Pancreas (tissue), 10 donors: ENCODE measurements around the gene TMC7. TPM values are rescaled to one million over a fixed set of nuclear protein-coding genes. Genes with fewer than 3 reads are reported as not detected.

ENCODE experiments used
- ATAC-seq, 4 donors: fragments of 200-7000 bp; cut with Tn5 transposase; one replicate each; pipeline versions ENCODE4 v1.8.0 to v1.9.1; 2020; ENCODE audit warnings: mild to moderate bottlenecking in 4 of 4, moderate library complexity in 4 of 4
- DNase-seq, 6 donors: peaks; one replicate each; pipeline ENCODE4 v3.0.0-alpha.2; 2020
- FAIRE-seq: peaks from 2 replicates; lab custom pipeline; 2012; peaks lifted over from hg19 to GRCh38; lab: Jason Lieb, UNC
- H3K27ac ChIP-seq, 4 donors: fragments of 200-600 bp; sonication (generic); 1 replicate in 3 of 4; 2 replicates in 1 of 4; pipeline versions ENCODE4 v1.5.0 to v1.8.0; 2020
- H3K27me3 ChIP-seq, 4 donors: fragments of 200-600 bp; one replicate each; pipeline ENCODE4 v1.8.0; 2021
- H3K36me3 ChIP-seq, 3 donors: fragments of 200-600 bp; sonication (generic) in 1 of 3; one replicate each; pipeline versions ENCODE4 v1.5.0 to v1.8.0; 2020 to 2021
- H3K4me1 ChIP-seq, 3 donors: fragments of 200-600 bp; one replicate each; pipeline ENCODE4 v1.8.0; 2021
- H3K4me3 ChIP-seq, 4 donors: fragments of 200-600 bp; sonication (generic) in 2 of 4; one replicate each; pipeline versions ENCODE4 v1.5.0 to v1.8.0; 2020 to 2021
- H3K9me3 ChIP-seq, 4 donors: fragments of 200-600 bp; one replicate each; pipeline ENCODE4 v1.8.0; 2021
- WGBS, 2 donors: extraction: QIAGEN DNeasy Blood & Tissue Kit; methylation state at CpG; one replicate each; pipeline ENCODE4 v1.1.7; 2013; 5-methylcytosine and 5-hydroxymethylcytosine counted together
- intact Hi-C, 3 donors: fragments of 100-400 bp; cut with DNase I; formaldehyde crosslinking; loops; one replicate each; pipeline versions ENCODE4 v1.11.1 to v1.14.2; 2022
- polyA plus RNA-seq, 2 donors: library from polyadenylated mRNA; stranded (reverse); fragments of 200-250 nt; gene quantifications; one replicate each; pipeline ENCODE4 v1.2.3, GENCODE V29; 2013
- total RNA-seq, 6 donors: library from RNA; stranded (reverse); fragmentation: NEBNext Ultra II Directional in 4 of 6; extraction: Animal tissue kit (Norgen Biotek cat#: 25700) in 4 of 6; gene quantifications; one replicate each; pipeline versions ENCODE4 v1.2.1 to v1.2.4, GENCODE V29; 2021 to 2023
- TF ChIP-seq, protein P1 (sequence below), 4 donors: fragments of 200-600 bp; sonication (generic) in 3 of 4; IDR thresholded peaks; one replicate each; pipeline versions ENCODE4 v1.5.0 to v1.8.0; 2021; ENCODE audit warnings: antibody characterized with exemption in 4 of 4
- donor health status: healthy with polysubstance abuse.
- donor health status: DM: no; HTN: no; CAD: no; lungs with moderate emphysema.
- donor health status: DM: no; HTN: no; CAD: no.
- donor health status: control.
- donor health status: control.
- donor health status: Bipolar disorder and iron deficiency.
- donor health status: DM: yes; HTN: yes; CAD: no.
- donor health status: DM: no; HTN: no; CAD: no.
- donor health status: DM: no; HTN: no; CAD: no.
- donor health status: DM: yes; HTN: yes; CAD: no.

The TMC7 gene
- total and polyA plus RNA-seq, 8 donors = 0.20 to 1.1 (median 0.44) TPM

GRCh38 chr16:19098173-19098572, 114.4 kb downstream of the TMC7 start:
- Histone ChIP-seq H3K4me1 (peaks cover 0 to 4% (median 0%) of the 10 kb centered on the region in 3 donors), H3K4me3 (no peak overlapping the region), H3K9me3 (no peaks in the 10 kb centered on the region), H3K27ac (no peak overlapping the region), H3K27me3 (no peaks in the 10 kb centered on the region), H3K36me3 (no peaks in the 10 kb centered on the region)
- DNase-seq = no peak
- TF ChIP-seq, protein P1, sequence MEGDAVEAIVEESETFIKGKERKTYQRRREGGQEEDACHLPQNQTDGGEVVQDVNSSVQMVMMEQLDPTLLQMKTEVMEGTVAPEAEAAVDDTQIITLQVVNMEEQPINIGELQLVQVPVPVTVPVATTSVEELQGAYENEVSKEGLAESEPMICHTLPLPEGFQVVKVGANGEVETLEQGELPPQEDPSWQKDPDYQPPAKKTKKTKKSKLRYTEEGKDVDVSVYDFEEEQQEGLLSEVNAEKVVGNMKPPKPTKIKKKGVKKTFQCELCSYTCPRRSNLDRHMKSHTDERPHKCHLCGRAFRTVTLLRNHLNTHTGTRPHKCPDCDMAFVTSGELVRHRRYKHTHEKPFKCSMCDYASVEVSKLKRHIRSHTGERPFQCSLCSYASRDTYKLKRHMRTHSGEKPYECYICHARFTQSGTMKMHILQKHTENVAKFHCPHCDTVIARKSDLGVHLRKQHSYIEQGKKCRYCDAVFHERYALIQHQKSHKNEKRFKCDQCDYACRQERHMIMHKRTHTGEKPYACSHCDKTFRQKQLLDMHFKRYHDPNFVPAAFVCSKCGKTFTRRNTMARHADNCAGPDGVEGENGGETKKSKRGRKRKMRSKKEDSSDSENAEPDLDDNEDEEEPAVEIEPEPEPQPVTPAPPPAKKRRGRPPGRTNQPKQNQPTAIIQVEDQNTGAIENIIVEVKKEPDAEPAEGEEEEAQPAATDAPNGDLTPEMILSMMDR (IDR thresholded peaks at IDR 0.05) = no peak
- intact Hi-C loops = loop anchor here in 2 of 3 donors (10.0 kb wide), 2 partner anchors 407 to 417 kb away; no protein-coding TSS in a partner anchor
- no peak for FAIRE-seq
- no peak for ATAC-seq
- WGBS, 2 donors = 91 to 100% methylated on average over 1 of the region's 1 CpG

DNA sequence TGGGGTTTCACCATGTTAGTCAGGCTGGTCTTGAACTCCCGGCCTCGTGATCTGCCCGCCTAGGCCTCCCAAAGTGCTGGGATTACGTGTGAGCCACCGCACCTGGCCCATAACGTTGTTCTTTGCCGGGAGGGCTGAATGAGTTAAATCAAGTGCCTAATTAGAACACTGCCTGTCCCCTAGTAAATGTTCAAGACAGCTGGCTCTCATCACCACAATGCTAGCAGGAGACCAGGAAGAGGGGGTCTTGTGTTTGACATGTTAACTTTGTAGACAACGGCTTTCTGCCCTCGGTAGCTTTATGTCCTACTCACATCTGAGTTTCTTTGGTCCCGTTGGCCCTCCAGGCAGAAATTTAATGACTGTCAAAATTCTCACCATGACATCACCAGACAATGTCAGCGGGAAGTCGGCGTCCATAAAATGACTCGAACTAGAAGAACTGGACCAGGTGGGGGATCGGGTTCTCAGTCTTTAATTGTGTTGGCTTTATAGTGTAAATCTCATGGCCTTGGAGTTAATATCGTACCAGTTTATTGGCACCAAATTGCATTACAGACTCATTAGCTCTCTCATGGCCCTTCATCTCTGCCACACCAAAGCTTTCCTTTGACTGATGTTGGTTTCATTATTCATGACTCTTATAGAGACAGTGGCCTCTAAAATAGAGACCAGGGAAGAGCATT, 118.6 kb downstream of the TMC7 start:
- H3K4me1 ChIP-seq = peaks cover 0 to 2% (median 0%) of the 10 kb centered on the region in 3 donors
- 73 to 76% methylated on average over 16 of the region's 16 CpGs for WGBS, 2 donors
- H3K27me3 ChIP-seq = no peaks in the 10 kb centered on the region
- no peak overlapping the region for H3K27ac ChIP-seq
- H3K4me3 ChIP-seq = no peak overlapping the region
- FAIRE-seq = no peak
- intact Hi-C loops = no loop called here
- H3K36me3 ChIP-seq = no peaks in the 10 kb centered on the region
- TF ChIP-seq, protein P1 (IDR thresholded peaks at IDR 0.05) = no peak
- DNase-seq = no peak
- no peaks in the 10 kb centered on the region for H3K9me3 ChIP-seq
- ATAC-seq = peak in 1 of 4 donors; percentile 31

DNA sequence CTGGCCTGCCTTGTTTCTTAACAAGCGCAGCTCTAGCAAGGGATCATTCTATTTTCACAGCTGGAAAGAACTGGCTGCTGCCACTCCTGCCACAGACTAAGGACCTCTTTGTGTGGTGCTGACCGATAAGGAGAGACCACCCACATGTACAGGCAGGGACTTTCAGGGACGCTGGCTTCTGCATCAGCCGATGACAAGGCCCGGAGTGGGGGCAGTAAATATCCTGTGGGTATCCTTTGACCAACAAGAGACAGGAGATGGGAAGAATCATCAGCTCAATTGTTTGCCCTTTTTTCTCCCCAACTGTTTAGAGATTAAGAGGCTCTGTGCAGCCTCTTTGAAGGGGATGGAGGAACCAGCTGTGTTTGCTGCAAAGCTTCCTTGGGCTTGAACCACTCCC, 120.9 kb downstream of the TMC7 start:
- intact Hi-C loops = no loop called here
- Histone ChIP-seq H3K4me3 (no peak overlapping the region), H3K27me3 (no peaks in the 10 kb centered on the region), H3K9me3 (no peaks in the 10 kb centered on the region), H3K4me1 (peaks cover 0 to 4% (median 0%) of the 10 kb centered on the region in 3 donors), H3K36me3 (no peaks in the 10 kb centered on the region), H3K27ac (no peak overlapping the region)
- ATAC-seq (no peak), DNase-seq (no peak), FAIRE-seq (no peak)
- TF ChIP-seq, protein P1 (IDR thresholded peaks at IDR 0.05) = no peak
- WGBS, 2 donors = 88 to 90% methylated on average over 5 of the region's 5 CpGs

DNA sequence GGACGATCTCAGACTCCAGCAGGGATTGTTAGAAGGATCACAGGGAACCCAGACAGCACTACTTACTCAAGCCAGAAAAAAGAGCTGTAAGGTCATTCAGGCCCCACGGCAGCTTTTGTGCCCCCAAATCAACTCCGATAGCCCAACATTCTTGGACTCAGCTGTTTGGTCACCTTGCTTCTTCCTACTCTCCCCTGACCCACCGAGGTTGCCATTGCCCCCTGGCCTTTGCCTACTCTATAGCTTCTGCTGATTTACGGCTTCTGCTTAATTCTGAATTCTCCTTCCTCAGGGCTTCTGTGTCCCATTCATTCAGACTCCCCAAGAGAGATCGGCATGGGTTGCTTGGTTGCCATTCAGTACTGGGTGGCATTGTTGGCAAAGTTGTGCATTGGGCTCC, 121.4 kb downstream of the TMC7 start:
- no peaks in the 10 kb centered on the region for H3K36me3 ChIP-seq
- H3K9me3 ChIP-seq = no peaks in the 10 kb centered on the region
- intact Hi-C loops = no loop called here
- H3K4me1 ChIP-seq = peaks cover 0 to 4% (median 0%) of the 10 kb centered on the region in 3 donors
- DNase-seq (no peak), ATAC-seq (no peak), FAIRE-seq (no peak)
- no peak overlapping the region for H3K4me3 ChIP-seq
- no peaks in the 10 kb centered on the region for H3K27me3 ChIP-seq
- 93 to 98% methylated on average over 6 of the region's 6 CpGs for WGBS, 2 donors
- TF ChIP-seq, protein P1 (IDR thresholded peaks at IDR 0.05) = no peak
- no peak overlapping the region for H3K27ac ChIP-seq
